GM23248 (cell line): Measurements from ENCODE around the gene GATAD2B.

Experiments
- EZH2 ChIP-seq: fragments of 200-600 bp; sonication (generic); IDR thresholded peaks from 2 replicates; pipeline ENCODE4 v1.6.1; 2018; ENCODE audit warnings: antibody characterized with exemption, mild to moderate bottlenecking; ENCODE audit not compliant: insufficient read depth, poor library complexity, severe bottlenecking
- EZH2phosphoT487 ChIP-seq: fragments of 200-600 bp; sonication (generic); IDR thresholded peaks from 2 replicates; pipeline ENCODE4 v1.6.1; 2018; ENCODE audit warnings: antibody characterized with exemption, moderate library complexity, mild to moderate bottlenecking, low read depth; ENCODE audit not compliant: insufficient read depth

- TF ChIP-seq EZH2: no peak
- no peak for TF ChIP-seq EZH2phosphoT487
These were observed 35.0 kb upstream of the GATAD2B start for GRCh38 chr1:153957744-153958110.
